GM03348 (cell line): Measurements from ENCODE around the gene TNIP1.
A peak's percentile ranks its signal among the peaks of the same experiment; 100 is the strongest.

Source experiments
- DNase-seq: peaks from one replicate; pipeline ENCODE4 v3.0.0; 2012; ENCODE audit warnings: low spot score

TNIP1 gene

DNA sequence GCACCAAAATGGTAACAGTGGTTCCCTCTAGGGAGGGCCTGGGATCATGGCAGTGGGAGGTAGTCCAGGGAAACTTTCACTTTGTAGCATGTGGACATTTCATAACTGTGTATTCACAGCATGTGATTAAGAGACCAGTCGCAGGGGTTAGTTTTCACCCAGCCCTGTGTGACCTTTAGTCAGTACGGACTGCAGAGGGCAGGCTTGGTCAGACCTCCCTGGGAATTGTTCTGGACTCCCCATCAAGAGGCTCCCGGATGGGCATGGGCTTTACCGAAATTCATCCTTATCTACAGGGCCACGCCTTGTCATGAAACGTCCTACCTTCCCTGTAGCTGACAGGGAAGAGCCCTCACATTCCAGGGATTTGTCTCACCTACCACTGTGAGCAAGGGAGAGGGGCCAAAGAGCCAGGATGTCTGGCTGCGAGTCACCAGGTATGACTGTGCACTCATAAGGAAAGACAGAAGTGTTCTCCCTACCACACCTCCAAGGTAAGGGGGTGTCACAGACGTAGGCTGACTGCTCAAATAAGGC lies 40.6 kb downstream of the TNIP1 start:
- DNase-seq: no peak

DNA sequence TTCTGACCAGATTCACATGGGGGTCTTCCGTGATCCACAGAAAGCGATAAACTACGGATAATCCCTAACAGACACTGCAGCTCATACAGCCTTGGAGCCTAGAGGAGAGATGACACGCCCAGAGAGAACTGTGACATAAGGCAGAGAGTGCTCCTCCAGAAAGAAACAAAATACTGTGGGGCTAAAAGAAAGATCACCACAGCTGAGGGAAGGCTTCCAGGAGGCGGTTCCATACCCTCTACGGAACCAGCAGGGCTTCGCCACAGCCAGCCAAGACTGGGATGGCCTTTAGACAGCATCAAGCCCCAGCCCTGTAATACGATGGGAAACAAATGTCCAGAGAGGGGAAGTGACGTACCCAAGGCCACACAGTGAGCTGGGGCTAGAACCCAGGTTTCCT lies 41.2 kb downstream of the TNIP1 start:
- no peak for DNase-seq

DNA sequence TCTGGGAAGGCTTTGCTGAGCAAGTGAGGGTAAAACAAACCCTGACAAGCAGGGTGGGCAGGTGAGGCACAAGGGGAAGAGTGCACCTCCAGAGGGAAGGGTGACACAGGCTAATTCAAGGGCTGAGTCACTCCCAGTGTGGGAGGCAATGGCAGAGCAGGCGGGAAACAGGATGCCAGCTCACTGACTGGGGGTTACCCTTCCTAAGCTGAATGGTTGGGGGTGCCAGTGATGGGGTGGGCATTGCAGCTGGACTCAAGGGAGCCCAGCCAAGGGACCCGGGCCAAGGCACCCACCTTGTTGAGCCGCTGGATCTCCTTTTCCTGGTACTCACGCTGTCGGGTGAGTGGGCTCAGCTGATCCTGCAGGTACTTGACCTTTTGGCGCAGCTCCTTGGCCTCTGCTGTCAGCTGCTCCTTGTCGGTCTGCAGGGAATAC lies 42.0 kb downstream of the TNIP1 start:
- peak; percentile 47 for DNase-seq

DNA sequence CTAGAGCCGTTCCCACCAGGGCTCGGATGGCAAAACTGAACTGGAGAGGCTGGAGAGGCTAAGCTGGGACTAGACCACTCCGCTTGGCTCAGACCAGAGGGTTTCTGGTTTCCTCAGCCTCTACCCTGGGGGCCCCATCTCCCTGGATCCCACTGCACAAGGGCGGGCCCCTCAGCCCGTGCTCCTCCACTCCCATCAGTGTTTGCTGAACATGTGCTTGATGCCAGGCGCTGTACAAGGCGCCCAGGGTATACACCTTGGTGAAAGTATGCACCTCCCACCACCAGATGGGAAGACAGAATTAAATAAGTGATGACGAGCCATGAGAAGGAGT lies 42.5 kb downstream of the TNIP1 start:
- no peak for DNase-seq

DNA sequence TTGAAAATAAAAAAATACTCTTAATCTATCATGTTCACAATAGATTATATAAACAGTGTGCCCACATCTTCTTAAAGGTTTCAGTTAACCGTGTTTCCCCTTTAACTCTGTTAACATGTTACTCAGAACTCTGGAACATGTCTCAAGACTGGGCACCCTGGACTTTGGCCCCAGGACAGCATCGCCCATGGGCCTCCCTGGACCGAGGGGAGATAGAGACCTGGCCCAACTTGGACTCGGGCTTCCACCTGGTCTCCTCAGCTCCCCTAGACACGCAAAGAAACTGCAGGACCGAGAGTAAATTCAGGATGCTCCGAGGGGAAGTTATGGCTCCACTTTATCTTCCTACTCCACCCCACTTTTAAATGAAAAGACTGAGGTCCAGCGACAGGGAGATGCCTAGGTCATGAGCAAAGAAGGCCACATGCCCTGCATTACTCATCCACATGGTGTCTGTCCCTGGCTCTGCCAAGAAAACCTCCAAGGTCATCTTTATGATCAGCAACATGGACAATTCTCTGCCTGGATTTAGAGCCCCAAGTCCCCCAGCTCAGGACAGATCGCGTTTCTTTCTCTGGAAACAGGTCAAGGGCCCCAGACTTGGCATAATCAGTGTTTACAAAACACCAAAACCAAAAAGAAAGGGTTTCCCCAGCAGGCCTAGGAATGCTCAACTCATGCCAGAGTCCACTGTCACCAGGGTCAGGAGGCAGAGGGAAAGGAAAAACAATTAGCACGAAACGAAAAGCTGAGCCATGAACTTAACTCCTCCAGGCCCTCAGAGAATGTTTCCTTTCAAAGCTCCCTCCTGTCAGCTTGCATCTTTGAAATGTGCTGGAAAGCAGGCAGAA lies 43.0 kb downstream of the TNIP1 start:
- peak; percentile 81 for DNase-seq

DNA sequence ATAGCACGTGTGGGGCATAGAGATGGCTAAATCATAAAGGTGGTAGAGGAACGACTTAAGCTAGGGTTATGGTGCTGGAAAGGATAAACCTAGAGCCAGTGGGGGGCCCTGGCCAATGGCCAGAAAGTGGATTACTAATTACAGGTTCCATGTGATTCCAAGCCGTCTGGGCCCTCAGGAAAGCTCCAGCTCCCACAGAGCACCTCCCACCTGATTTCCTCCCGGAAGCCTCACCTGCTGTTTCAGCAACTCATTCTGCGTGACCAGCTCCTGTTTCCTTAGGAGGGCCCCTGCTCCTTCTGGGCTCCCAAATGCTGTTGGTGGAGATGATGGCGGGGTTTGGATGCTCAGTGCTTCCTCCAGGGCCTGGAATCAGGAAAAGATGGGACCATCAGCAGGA lies 44.3 kb downstream of the TNIP1 start:
- DNase-seq: no peak

DNA sequence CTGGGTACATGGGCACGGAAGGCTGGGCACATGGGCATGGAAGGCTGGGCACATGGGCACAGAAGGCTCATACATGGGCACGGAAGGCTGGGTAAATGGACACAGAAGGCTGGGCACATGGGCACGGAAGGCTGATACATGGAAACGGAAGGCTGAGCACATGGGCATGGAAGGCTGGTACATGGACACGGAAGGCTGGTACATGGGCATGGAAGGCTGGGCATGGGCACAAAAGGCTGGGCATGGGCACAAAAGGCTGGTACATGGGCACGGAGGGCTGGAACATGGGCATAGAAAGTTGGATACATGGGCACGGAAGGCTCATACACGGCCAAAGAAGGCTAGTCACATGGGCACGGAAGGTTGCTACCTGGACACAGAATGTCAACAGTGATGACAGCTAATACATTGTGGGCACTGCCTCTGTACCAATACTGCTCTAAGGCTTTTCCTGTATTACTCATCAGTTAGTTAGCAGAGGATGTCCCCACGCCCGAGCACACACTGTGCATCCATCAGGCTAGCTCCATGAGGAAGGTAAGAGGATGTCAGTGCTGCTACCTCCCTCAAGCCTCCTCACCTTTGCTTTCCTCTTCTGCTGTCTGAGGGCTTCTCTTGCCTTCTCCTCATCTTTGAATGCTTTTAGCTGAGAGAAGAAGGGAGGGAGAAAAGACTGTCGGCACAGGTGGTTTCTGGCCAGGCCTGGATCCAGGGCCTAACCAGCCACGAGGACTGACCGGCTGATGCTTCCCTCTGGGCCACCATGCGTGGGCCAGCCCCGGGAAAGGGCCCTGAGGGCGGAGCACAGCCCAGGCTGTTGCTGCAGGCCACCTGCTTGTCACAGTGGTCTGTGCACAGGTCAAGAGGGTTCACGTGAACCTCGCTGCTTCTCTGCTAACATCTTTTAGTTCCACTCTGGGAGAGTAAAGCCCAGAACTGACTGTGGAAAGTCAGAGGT lies 46.1 kb downstream of the TNIP1 start:
- no peak for DNase-seq

DNA sequence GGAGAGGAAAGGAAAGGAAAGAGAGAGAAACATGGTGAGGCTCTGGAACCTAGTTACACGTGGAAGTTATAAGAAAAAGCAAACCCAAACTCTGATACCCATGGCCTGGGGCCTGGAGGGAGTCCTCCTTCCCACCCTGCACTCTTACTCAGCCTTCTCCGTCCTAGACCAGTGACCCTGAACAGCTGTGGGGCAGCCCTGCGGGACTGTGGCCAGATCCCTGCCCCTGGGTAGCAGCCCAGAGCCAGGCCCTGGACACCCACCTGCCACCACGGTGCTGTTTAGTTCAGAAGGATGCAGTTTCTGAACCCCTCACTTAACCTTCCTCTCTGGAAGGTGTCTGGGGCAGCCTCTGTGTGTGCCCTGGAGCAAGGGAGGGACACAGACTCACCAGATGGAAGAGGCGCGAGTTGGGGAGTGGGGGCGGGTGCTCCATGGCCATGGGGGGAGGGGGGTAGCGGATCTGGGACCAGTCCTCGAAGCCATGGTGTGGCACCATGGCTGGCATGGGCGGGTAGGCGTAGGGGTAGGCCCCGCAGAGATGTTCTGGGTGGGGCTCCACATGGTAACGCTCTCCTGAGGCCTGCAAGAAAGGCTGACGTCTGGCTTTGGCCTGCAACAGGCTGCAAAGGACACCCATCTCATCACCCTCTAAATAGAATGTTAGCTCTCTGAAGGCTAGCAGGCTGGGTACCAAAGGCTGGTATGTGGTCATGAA lies 47.5 kb downstream of the TNIP1 start:
- no peak for DNase-seq

DNA sequence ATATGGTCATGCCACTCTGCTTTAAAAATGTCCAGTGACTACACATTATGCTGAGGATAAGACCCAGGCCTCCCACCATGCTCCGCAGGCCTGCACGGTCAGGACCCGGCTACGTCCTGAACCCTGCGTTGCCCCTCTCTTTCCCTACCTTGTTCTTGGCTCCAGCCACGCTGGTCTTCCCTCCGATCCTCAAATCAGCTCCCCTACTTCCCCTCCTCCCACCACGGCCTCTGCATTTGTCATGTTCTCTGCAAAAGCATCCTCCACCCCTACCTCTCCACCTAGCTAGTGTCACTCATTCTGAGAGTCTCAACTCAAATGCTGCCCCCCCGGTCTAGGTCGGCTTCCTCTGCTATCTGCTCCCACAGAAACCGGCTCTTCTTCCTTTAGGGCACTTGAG lies 49.3 kb downstream of the TNIP1 start:
- DNase-seq: no peak

DNA sequence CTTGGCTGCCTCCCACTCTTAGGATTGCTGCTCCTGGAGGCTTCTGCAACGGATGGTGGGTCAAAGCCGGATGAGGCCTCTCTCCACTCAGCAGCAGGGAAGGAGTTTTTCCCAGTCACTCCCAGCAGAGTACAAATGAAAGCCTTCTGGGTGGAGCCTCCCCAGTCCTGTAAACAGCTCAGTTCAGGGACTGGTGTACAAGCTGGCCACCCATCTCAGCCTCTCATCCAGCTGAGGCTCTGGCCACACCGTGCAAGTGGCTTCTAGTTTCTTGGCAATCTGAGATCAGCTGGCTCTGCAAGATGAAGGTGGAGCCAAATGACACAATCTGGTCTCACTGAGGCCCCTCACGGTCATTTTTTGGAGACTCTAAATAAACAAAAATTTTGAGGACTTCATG lies 50.5 kb downstream of the TNIP1 start:
- DNase-seq: no peak

DNA sequence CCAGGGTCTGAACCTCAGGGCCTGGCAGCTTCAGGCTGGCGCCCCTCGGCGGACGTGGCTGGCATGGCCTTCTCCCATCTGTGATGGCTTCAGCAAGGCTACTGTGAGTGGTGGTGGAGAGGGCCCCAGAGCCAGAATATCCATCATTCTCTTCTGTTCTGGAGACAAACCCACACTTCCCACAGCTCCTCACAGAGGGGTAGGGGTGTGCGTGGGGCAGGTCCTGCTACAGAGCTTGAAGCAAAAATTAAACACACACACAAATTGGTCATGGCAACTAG lies 50.8 kb downstream of the TNIP1 start:
- DNase-seq: no peak

DNA sequence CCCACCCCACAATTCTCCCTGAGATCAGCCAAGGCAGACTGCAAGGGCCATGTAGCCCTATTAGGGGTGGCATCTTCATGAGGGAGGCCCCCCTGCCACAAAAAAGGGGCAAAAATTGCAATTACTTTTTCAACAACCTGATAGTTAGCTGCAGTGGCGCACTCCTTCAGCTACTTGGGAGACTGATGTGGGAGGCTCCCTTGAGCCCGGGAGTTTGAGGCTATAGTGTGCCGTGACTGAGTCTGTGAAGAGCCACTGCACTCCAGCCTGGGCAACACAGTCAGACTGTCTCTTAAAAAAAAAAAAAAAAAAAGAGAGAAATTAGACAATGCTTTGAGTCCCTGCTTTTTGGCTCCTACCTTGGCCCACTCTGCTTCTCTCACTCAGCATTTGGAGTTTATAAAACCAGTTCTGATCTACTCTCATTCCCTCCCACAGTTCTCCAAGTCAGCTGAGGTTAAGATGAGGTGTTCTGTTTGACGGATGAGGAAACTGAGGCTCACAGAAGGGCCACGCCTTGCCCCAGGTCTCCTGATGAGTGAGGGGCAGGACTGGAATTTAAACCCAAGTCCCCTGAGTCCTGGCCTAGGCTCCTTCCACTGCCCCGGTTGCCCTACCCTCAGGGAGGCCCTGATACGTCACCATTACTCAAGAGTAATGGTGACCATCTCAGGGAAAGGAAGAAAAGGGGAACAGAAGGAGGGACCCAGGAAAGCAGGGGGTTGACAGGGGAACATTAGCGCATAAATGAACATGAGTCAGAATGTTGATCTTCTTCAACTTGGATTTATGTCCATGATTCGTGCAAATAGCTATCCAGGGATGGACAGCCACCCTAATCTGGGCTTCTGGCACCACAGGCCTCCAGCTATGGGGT lies 51.4 kb downstream of the TNIP1 start:
- no peak for DNase-seq

DNA sequence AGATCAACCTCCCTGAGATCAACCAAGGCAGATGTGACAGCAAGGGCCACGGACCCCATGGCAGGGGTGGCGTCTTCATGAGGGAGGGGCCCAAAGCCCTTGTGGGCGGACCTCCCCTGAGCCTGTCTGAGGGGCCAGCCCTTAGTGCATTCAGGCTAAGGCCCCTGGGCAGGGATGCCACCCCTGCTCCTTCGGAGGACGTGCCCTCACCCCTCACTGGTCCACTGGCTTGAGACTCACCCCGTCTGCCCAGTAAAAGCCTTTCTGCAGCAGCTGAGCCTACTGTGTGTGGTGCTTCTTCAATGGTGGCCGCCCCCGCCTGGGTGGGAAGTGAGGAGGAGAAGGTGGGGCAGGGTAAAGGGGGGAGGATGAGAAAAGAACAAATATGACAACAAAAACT lies 52.1 kb downstream of the TNIP1 start:
- DNase-seq: no peak

DNA sequence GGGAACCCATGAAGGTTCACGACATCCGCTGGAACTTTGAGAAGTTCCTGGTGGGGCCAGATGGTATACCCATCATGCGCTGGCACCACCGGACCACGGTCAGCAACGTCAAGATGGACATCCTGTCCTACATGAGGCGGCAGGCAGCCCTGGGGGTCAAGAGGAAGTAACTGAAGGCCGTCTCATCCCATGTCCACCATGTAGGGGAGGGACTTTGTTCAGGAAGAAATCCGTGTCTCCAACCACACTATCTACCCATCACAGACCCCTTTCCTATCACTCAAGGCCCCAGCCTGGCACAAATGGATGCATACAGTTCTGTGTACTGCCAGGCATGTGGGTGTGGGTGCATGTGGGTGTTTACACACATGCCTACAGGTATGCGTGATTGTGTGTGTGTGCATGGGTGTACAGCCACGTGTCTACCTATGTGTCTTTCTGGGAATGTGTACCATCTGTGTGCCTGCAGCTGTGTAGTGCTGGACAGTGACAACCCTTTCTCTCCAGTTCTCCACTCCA lies 52.8 kb downstream of the TNIP1 start:
- DNase-seq: no peak

DNA sequence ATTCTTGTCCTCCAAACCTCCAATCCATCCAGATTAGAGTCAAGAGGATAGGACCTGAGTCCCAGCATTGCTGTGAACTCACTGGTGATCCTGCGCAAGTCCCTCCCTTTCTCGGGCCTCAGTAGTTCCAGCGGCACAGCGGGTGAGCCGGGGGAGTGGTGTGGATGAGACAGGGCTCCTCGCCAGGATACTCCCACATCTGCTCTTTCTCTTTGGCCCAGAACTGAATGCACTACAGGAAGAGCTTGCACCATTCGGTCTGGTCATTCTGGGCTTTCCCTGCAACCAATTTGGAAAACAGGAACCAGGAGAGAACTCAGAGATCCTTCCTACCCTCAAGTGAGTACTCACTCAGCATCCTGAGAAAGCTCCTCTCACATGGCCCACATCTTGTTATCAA lies 54.2 kb downstream of the TNIP1 start:
- no peak for DNase-seq

DNA sequence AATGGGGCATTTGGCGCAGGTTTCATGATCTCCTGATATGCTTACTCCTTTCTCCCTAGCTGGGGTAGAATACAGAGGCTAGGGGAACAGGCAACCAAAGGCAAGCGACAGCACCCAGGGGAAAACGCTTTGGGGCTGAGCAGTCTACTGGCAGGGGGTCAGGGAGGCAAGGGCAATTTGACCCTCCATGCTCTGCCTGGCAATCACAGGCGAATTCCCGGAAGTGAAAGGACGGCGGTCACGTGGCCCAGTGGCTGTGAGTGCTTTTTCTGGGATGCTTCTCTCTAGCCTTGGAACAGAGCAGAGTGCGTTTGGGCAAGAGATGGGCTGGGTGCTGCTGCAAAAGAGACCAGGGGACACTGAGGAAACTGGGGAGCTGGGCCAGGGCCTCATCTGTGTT lies 54.7 kb downstream of the TNIP1 start:
- no peak for DNase-seq

DNA sequence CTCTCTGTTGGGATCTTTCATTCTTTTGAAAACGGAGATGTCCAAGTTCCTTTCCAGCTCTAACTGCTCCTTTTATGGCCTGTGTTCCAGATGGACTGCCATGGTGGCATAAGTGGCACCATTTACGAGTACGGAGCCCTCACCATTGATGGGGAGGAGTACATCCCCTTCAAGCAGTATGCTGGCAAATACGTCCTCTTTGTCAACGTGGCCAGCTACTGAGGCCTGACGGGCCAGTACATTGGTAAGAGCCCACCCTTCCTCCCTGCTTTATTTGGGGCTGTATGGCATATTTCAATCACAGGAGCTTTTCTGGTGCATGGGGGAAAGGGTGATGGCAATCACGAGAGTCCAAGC lies 55.6 kb downstream of the TNIP1 start:
- no peak for DNase-seq

DNA sequence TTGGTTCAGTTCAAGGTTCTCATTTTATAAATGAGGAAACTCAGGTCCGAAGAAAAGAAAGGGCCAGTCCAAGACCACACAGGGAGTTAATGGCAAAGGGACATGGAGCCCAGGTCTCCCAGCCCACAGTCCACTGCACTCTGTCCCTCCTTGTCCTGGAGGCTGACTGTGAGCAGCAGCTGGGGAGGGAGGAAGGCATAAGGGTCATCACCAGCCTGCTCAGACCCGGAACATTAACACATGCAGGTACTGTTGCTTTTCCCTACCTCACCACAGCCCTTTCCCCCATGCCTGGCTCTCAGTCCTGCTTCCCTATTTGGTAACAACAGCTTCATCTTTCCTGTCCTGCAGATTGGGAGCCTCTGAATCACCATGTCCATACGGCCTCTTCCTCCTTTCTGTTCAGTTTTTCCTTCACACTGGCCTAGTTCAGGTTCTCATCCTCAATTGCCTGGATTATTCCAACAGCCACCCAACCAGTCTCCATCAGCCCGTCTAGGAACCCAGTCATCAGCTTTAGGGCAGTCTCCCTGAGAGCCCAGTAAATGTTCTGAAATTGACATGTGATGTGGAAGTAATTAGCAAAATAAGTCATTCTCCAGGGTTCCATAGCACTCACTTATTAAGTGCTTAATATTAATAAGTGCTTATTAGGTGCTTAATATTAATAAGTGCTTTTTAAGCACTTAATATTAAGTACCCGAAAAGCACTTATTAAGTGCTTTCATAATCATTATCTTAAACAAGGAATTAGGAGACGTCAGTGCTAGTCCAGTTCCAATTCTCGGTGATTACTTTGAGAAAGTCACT lies 56.2 kb downstream of the TNIP1 start:
- no peak for DNase-seq

DNA sequence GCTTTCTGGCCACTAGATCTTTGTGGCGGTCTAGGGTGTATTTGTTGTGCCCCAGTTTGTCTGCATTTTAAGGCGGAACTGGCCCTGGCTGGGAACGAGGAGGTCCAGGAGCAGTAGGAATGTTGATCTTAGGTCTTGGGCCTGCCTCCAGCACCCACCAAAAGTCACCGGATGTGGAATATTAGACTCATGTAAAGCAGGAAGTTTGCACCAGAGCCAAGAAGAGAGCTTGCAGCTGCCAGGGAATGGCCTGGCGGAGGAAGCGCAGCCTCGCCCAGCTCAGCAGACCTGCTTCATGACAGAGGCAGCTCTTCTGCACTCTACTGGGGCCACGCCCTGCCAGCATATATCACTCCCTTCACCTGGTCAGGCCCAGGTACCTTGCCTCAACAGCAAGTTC lies 57.2 kb downstream of the TNIP1 start:
- DNase-seq: no peak

DNA sequence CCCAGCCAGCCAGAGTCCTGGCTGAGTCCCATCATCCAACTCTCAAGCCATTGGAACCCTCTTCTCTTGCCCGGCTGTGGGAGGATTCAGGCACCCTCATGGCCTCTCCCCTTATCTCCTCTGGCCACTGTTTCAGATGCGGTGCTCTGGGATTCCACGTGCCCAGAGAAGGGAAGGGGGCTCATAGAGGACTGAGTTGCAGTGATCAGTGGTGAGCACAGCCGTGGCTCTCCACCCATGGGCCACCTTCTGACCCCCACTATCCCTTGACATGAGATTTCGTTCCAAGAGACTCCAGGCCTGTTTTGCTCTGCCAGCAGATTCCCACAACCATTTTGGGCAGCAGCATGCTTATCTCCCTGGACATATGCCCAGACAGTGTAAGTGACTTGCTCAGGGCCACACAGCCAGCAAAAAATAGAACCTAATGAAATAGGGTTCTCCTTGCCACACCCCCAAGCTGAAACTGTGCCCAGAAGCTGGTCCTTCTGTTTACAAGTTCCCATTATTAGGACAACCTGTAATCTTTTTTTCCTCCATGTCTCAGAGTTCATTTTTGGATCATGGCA lies 57.7 kb downstream of the TNIP1 start:
- no peak for DNase-seq
